GM19467 (cell line): Measurements from ENCODE around the gene FAM131B.
A peak's percentile ranks its signal among the peaks of the same experiment; 100 is the strongest.

Source experiments
- ATAC-seq: cut with Tn5 transposase; IDR thresholded peaks from one replicate; pipeline ENCODE4 v1.9.1; 2021; ENCODE audit warnings: mild to moderate bottlenecking, moderate library complexity; ENCODE audit not compliant: unreplicated experiment

FAM131B gene

GRCh38 chr7:143383642-143383957, 21.1 kb upstream of the FAM131B start:
- no peak for ATAC-seq

GRCh38 chr7:143382791-143383641, 20.5 kb upstream of the FAM131B start:
- ATAC-seq = no peak

DNA sequence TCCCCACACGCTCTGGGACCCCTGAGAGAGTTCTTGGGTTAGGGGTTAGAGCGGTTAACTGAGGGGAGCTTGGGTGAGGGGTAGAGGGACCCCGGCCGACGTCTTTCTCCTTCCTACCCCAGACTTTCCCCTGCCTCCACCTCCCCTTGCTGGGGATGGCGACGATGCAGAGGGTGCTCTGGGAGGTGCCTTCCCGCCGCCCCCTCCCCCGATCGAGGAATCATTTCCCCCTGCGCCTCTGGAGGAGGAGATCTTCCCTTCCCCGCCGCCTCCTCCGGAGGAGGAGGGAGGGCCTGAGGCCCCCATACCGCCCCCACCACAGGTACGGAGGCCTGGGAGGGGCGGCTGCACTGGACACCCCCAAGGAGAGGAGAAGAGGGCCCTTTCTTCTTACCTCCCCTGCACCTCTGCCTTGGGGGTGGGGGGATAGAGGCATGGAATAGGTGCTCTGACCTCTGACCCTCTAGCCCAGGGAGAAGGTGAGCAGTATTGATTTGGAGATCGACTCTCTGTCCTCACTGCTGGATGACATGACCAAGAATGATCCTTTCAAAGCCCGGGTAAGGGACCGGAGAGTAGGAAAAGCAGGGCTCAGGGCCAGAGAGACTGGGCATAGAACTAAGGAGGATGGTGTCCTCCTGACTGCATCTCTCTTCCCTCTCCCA, 19.7 kb upstream of the FAM131B start:
- no peak for ATAC-seq

- ATAC-seq = peak; percentile 20
Observed at GRCh38 chr7:143381427-143382125, 19.1 kb upstream of the FAM131B start.

DNA sequence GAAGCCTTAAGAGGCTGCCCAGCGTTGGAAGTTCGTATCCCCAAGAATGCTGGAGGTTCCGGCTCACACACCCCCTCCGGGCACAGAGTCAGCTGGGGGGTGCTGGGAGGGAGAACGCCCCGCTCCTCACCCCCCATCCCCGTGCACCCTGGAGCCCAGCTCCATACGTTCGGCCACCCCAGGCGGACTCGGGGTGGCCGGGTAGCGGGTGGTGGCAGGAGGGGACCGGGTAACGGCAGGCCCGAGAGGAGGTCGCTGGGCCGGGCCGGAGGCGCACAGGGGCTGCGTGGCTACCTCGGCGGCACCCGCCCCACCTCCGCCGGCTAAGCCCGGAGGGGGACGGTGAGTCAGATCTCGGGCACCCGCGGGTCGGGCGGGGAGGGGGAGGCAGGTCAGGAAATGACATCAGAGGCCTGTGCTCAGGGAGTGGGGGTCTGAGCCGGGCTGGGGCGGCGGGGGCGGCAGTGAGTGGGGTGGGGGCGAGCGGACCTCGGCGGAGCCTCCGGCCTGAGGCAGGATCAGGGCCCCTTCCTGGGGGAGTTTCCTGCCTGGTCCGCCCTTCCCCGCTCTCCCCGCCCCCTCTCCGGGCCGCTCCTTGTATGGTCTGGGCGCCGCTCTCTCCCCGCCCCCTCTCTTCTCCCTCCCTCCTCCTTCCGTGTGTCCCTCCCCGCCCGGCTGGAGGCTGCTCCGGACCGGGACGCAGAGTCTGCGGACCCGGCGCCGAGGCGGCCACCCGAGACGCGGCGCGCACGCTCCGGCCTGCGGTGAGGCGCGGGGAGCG, 18.3 kb upstream of the FAM131B start, which contains the start of gene ZYX:
Gene ZYX, plus strand, starts transcription at position 700 of the 781 bp plus-strand sequence. CDS start 227 bp downstream, outside the sequence.
- peak; percentile 76 for ATAC-seq

- ATAC-seq = peak; percentile 56
Observed at GRCh38 chr7:143380260-143380645, 17.7 kb upstream of the FAM131B start.

GRCh38 chr7:143379611-143380259, 17.2 kb upstream of the FAM131B start:
- no peak for ATAC-seq

DNA sequence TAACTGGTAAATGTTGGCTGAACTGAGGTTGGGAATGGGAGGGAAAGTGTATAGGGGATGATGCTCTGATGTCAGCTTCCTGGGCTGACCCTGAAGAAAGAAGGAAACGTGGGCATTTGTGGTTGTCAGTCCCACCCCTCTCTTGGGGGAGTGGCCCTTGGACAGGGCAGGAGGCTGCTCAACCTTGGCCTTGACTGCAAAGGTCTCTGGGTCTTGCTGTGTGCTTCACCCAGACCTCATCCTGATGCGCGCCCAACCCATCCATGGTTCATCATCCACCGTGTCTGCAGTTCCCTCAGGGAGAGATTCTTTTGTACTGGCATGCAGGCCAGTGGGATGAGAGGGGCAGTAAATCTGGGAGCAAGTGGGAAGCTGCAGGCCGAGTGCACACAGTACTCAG, 13.9 kb upstream of the FAM131B start:
- ATAC-seq = no peak

DNA sequence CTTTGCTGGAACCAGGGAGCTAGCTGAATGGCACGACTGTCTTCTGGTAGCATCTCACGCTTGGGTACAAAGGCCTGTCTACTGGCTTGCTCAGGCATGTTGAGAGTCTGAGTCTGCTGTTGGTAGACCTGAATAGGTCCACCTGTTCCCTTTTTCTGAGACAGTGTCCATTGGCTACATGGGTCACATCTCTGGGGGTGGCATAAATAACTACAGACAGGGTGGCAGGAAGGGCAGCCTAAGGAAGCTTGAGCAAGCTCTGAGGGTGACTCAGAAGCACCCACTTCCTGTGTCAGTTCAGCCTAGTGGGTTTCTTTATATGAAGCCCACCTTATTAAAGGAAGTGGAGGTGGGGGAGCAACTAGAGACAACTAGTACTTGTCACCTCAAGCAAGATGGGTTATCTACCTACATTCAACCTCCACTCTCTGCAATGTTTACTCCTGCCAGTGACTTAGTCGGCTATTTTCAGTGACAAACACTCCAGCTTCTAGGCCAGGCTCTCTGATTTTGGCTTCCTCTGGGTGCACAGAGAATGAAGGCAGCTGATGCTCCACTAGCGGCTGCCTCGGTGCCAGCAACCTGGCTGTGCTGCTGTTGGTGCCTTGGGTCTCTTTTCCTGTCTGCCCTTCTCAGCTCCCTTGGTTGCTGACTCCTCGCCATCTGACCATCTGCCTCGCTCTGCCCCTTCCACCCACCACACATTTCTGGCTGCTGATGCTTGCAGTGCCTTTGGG, 13.0 kb upstream of the FAM131B start:
- ATAC-seq = no peak

- ATAC-seq = no peak
Observed at GRCh38 chr7:143374561-143374960, 12.0 kb upstream of the FAM131B start.

- no peak for ATAC-seq
Observed at GRCh38 chr7:143373255-143373794, 10.8 kb upstream of the FAM131B start.

GRCh38 chr7:143372070-143372469, 9.6 kb upstream of the FAM131B start:
- ATAC-seq = no peak

DNA sequence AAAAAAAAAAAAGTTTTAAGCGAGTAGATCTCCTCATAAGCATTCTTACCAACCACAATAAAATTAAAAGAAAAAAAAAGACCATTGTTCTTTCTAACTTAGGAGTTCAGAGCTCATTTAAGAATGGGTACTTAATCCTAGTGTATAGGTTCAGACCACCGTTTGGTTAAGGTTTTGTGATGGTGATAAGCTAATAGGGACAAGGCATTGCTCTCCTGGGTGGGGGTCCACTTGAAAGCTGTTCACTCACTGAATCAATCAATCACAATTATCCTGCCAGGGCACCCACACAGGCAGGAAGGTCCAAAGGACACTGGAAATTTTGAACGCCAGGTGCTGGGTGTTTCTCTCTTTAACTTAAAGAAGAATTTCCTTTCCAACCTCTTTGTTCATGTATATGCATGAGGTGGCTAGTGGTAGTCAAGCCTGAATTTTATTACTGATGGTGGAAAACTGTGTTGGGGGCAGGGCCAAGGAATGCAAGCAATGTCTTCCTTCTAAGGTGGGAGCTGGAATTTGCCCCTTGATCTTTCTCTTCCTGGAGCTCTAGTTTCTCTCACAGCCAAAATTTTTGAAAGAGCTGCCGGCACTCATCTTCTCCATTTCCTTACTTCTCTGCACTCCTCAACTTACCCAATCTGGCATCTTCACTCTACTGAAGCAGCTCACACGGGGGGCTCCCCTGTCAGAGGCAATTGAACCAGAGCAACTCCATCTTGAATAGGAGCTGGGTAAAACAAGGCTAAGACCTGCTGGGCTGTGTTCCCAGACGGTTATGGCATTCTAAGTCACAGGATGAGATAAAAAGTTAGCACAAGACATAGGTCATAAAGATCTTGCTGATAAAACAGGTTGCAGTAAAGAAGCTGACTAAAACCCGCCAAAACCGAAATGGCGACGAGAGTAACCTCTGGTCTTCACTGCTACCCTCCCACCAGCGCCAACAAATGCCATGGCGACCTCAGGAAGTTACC, 7.5 kb upstream of the FAM131B start:
- no peak for ATAC-seq

- no peak for ATAC-seq
Observed at GRCh38 chr7:143368387-143368786, 5.9 kb upstream of the FAM131B start.

DNA sequence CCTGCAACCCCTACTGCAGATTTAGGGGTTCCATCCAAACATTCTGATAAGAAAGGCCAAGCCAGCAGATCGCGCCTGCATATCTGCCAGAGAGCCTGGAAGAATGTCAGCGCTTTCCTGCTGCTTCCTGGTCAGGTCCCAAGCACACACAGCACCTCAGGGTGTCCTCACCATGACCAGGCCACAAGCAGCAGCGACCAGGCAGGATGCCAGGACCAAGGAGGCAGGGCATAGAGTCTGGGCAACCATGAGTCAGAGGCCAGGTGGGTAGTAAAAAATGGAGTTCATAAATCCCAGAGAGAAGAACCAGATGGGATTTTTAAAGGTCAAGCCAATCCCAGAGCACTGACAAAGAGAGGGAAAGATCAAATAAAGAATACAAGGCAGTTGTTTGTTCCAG, 5.5 kb upstream of the FAM131B start:
- no peak for ATAC-seq

DNA sequence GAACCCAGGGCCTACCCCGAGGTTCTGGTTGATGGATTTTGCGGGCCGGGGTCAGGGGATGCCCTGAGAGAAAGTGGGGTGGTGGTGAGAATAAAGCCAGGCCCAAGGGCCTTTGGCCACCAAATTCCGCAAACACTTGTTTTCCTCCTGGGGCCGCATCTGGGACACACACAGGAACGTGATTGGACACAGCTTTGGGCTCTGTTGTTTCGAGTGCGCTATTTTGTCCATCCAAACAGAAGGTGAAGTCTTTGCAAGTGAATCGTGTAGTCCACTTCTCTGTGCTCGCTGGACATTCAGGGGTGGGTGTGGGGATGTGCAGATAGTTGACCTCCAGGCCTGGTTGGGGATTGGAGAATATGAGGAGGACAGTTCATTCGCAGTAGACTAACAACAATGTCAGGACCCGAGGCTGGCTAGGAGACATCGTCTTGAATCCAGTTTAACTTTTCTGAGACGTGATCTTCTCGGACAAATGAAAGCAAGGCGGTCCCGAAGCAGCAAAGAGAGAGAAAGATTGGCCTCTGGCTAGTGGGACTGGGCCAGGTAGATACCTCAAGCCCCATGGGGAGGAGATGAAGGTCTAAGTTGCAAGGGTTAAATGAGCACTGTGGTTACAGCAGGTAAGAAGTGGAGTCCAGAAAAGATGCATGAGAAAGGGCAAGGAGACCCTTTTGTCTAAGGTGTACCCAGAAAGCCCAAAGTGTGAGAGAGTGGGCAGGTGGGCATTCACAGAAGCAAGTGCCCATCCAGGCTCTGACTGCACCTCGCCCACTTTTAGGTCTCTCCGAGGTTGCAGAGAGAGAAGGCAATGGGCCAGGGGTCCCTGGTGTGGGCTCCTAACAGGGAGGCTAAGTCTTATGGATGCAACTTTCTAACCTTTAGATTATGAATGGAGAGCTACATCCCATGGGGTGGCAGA, 764 bp upstream of the FAM131B start:
- no peak for ATAC-seq

GRCh38 chr7:143361552-143362130, 872 bp downstream of the FAM131B start:
- ATAC-seq = no peak
